ACHN (cell line): ENCODE results near the gene THSD7B.

ENCODE experiments used
- DNase-seq: peaks from one replicate; pipeline ENCODE4 v3.0.0-alpha.2; 2015
- in situ Hi-C: cut with HindIII; loops from 2 replicates; pipeline ENCODE4 v1.10.0; 2017; ENCODE audit warnings: low sequenced_read_pairs, low pct_ligation_motif_present, low pct_unique_long_range_greater_than_20kb

The THSD7B gene

DNA sequence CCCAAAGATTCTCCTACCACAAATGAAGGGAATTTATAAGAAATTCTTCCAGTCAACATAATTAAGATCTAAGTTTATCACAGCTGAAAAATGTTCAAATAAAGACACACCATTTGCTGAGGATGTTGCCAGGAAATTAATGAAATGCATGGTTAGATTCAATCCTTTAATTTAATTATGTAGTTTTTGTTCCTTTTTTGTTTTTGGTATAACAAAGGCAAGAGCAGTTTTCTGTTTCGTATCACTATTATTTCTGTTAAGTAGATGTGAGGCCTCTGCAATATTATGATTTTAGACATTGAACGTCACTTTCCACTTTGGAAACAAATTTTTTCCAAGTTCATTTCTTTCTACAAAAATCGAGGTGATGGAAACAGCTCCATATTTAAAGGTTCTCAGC is 440.0 kb downstream of the THSD7B start:
- in situ Hi-C loops = no loop called here
- DNase-seq = no peak

DNA sequence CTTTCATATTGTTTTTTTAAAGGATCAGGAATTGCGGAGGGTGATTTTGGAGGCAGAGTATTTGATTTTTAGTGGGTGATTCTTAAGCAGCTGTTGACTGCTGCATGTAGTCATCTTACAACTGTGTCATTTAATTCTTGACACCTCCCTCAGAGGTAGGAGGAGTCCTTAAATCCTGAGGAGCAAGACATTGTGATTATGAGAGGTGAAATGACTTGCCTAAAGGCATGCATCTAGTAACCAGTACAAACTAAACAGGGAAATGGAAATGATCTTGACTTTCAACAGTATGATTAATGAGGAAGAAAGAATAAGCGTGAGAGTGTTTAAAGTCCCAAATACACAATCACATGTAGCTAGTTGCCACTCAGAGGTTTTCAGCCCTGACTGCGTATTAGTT is 440.7 kb downstream of the THSD7B start:
- in situ Hi-C loops = no loop called here
- no peak for DNase-seq

DNA sequence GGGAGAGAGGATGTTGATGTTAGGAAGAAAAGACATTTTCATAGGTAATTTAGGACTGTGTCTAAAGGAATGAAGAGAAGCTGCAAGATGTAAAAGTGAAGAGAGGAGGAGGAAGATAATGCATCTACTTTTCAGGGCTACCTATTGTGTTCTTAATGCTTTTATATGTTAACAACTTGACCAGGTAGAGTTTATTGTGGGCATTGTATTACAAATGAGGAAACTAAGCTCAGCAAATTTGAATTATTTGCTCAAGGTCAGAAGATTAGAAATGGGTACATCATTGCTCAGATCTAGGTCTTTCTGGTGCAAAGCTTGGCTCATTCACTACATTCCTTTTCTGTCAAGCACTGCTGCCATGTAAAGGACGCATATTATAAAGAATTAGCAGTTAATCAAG is 441.7 kb downstream of the THSD7B start:
- DNase-seq = no peak
- in situ Hi-C loops = no loop called here

DNA sequence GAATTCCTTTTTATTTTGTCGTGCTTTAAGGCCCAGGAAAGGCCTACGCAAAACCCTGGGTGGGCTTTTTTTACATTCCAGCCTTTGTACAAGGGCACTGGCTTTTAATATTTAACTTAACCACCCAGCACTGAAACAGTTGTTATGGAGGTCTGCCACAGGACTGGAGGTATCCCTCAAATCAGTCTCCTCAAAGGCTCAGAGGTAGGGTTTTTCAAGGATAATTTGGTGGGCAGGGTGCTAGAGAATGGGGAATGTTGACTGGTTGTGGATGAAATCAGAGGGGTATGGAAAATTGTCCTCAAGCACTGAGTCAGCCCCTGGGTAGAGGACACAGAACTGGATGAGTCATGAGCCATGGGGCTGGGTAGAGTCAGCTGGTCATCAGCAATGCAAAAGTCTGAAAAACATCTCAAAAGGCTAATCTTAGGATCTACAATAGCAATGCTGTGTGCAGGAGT is 443.1 kb downstream of the THSD7B start:
- in situ Hi-C loops = no loop called here
- DNase-seq = peak; percentile 38

DNA sequence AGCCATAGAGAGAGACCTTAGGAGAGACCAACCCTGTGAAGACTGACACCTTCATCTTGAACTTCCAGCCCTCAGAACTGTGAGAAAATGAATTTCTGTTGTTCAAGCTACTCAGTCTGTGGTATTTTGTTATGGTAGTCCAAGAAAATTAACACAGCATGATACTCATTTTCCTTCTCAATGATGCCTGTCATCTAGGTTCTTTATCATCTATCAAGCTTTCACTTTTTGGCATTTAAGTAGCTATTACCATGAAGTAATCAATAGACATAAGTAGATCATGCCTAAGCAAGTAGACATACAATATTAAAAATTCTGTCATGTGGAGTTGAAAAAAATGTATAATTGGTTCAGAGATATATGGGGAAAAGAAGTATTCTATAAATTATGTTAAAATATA is 444.7 kb downstream of the THSD7B start:
- in situ Hi-C loops = no loop called here
- DNase-seq = no peak

DNA sequence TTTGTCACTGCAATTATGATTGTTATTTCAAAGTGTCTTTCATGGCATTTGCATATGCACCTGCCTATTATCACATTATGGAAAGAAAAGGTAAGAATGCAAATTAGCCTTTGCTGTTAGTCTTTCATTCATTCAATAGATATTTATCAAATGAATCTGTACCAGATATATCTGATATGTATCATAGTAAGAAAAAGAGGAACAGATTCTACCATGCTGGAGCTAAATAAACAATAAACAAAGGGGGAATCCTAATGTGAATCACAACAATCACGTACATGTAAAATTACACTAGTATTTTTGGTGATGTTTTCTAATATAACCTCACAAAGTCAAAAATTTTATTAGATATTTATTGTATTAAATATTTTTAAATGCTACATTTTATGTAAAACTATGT is 446.4 kb downstream of the THSD7B start:
- DNase-seq = no peak
- in situ Hi-C loops = no loop called here

DNA sequence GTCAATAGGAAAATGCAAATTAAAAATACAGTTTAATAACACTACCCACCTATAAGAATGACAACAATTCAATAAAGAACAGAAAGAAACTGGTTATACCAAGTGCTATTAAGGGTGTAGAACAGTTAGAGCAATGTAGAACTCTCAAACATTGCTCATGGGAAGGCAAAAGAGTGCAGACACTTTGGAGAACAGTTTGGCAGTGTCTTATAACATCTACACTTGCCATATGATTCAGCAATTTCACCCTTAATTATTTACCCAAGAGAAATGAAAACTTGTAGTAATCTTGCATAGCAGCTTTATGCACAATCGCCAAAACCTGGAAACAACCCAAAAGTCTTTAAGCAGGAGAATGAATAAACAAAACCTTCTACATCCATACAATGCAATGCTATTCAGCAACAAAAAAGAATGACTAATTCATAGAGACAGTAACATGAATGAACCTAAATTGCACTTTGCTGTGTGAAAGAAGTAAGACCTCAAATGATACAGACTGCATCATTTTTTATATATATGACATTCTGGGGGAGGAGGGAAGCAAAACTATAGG is 455.2 kb downstream of the THSD7B start:
- DNase-seq = no peak
- in situ Hi-C loops = no loop called here

DNA sequence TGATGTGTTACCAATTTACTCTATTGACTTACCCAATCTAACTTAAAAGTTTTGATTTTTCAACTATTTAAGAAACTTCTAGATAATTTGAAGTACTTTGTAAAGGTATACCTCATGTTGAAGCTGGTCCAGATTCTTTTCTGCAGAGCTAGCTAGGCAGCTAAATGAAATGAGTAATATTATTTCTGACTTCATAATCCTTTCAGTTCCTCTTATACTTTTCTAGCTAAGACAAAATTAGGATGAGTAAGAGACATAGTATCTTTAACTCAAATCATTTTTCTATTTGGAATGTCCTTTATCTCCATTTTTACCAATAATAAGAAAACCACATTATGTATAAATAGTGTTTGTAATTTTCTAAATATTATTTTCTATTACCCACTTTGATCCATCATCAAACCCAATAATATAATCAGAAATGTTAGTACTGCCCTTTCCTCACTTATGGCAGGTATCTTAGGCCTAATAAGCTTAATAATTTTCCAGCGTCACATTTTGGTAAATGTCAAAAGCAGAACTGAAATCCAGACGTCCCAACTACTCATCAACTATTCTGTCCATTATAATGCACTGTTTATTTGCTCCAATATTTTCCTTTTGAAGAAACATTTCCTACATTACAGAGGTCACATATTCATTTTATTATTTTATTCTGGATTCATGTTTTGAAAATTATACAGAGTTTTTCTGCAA is 456.6 kb downstream of the THSD7B start:
- DNase-seq = no peak
- in situ Hi-C loops = no loop called here

DNA sequence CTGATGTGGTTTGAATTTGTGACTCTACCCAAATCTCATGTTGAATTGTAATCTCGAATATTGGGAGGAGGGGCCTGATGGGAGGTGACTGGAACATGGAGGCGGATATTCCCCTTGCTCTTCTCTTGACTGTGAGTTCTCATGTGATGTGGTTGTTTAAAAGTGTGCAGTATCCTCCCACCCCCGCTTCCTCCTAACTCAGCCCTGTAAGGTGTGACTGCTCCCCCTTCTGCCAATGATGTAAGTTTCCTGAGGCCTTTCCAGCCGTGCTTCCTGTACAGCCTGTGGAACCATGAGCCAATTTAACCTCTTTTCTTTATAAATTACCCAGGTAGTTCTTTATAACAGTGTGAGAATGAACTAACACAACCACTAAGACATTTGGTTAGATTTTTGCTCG is 458.4 kb downstream of the THSD7B start:
- in situ Hi-C loops = no loop called here
- DNase-seq = no peak

DNA sequence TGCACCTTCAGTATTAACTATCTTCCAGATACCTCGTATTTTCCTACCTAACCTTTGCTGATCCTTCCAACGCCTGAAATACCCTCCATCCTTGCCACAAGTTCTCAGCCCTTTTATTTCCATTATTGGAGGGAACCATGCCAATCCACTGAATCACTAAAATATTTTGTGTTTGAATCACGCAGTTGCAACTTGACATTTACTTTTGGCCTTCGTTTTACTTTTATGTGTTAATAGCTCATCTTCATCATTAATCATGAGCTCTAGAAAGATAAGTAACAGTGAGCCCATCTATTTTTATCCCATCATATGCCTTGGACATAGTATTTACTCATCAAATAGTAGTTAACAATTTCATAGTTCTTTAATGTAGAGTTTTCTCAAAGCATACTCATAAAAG is 463.2 kb downstream of the THSD7B start:
- in situ Hi-C loops = no loop called here
- peak; percentile 77 for DNase-seq

DNA sequence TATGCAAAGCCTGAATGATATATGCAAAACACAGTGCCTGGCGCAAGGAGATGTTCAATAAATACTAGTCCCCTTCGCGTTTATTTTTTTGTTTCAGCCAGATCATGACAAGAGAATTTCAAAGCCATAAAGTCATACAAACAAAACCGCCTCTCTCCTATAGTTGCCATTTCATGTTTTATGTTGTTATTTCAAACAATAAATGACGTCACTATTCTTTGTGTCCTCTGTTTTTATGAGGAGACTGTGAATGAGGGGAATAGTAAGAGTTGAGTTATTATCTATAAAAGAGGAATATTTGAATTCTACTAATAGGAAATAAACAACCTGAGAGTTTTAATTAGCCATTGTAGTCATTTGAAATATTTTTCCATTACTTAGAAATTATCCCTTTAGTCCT is 464.5 kb downstream of the THSD7B start:
- in situ Hi-C loops = no loop called here
- no peak for DNase-seq

DNA sequence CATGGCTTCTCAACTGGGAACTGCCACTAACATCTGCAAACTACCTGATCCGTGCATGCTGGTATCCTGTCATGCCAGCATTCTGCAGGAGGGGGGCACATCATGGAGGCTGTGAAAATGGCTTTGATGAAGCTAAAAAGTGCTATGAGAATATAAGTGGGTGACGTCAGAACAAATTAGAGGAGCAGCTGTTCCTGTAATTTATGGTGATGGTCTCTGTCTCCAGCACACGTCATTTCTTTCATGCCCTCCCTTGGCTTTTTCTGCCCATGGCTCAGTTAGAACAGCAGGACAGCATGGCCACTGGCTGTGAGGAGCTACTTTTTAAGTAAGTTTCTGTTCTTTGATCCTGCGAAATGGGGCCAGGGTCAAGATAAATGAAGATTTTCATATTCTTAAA is 466.3 kb downstream of the THSD7B start:
- DNase-seq = no peak
- in situ Hi-C loops = no loop called here

DNA sequence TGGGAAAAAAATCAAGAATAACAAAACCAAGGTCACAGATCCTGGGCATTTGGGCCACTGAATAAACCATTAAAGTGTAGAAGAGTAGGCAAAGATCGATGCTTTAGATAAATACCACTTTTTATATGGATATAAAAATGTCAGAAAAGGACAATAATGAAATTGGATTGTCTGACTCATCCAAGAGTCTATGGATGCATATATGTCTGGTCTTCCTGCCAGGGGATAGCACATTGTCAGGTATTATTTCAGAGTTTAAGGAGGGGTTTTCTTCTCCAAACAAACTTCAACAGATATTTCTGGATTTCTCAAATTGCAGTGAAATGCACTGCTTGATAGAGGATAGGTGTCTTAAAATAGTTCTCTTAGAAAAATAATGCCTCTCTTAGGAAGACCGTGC is 466.7 kb downstream of the THSD7B start:
- no peak for DNase-seq
- in situ Hi-C loops = no loop called here

DNA sequence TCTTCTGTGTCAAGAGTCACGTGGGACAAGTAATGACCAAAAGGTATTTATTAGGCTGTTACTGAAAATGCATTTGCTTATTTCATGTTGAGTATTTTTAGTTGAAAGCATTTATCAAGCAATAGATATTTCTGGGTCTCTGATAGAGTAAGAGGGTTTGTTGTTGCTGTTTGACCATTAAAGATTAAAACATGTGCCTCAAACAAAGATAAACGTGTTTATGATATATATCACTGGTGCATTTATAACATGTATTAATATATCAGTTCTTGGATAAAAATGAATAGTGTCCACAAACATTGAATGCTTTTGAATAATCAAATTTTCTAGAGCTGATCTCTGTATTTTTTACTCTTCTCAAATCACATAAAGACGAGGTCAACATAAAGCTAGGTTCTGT is 467.7 kb downstream of the THSD7B start:
- no peak for DNase-seq

DNA sequence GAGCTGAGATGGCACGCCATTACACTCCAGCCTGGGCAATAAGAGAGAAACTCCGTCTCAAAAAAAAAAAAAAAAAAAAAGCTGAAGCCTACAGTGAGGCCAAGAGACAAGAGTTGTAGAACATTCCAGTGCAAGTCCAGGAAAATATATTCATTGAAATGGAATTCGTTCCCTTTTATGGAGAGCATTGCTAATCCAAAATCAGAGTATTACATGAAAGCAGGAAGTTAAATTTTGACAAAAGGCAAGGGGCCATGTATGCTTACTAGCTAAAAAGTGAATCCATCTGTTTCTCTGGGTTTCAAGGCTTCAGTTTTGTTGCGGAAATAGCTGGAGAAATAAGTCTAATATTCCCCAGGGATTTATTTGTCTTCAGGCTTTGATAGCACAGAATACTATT is 471.7 kb downstream of the THSD7B start:
- no peak for DNase-seq
- in situ Hi-C loops = no loop called here

More for the DNA sequence above, 467.7 kb downstream of the THSD7B start:
- in situ Hi-C loops = no loop called here

DNA sequence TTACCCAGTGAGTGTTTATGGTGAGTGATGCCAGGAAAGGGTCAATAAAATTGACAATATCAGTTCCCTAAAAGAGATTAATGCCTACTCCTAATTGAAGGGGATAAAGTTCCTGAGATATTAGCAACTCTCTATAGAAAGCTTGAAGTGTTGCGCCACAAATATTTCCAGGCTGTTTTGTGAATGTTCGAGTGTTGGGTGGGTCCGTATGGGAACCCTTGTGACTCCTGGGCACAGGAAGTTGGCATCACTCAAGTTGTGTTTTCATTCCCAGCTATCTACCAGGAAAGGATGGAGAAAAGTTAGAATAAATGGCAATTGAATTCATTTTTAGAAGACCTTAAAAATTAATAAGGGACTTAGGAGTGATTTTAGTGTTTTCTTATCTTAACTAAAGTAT is 472.7 kb downstream of the THSD7B start:
- in situ Hi-C loops = no loop called here

DNA sequence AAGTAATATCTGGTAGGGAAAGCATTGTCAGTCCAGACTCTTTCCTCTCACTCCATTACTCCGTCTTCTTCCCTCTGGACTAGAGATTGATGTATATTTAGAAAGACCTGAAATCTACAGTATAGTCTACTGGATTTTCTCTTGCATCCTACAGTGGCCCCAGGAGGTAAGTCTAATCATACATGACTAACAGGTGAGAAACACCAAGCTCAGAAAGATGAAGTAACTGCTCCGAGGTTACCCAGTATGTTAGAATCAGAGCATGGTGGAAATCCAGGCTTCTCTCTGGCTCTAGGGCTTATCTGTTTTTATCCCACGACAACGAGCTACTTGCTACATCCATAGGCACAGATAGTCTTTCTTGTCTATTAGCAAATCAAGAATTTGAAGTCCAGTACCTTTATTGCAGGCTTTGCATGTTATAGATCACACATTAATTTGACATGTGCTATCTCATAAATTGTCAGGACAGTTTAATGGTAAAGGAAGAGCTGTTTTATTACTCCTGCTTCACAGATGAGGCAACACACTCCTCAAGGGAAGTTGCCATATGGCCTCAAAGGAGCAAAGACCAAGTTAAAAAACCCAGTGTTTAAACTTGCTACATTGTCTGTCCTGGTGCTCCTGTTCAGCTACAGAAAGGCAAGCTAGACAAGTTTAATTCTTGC is 484.3 kb downstream of the THSD7B start:
- DNase-seq = no peak
- in situ Hi-C loops = no loop called here

More for the DNA sequence above, 472.7 kb downstream of the THSD7B start:
- DNase-seq = no peak

DNA sequence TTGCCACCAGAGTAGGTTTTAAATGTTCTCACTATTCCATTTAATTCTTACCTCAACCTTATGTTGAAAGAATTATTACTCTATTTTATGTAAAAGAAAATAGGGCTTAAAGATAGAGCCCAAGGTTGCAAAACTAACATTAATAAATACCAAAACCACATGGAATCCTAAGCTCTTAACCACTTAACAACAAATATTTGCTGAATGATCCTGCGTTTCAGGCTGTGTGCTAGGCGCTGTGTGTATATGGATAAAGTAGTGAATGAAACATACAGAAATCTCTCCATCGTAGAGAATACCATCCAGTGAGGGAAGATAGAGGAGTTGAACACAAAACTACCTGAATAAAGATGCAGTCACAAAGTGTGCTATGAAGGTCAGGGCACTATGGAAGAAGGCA is 485.1 kb downstream of the THSD7B start:
- in situ Hi-C loops = no loop called here
- DNase-seq = no peak

DNA sequence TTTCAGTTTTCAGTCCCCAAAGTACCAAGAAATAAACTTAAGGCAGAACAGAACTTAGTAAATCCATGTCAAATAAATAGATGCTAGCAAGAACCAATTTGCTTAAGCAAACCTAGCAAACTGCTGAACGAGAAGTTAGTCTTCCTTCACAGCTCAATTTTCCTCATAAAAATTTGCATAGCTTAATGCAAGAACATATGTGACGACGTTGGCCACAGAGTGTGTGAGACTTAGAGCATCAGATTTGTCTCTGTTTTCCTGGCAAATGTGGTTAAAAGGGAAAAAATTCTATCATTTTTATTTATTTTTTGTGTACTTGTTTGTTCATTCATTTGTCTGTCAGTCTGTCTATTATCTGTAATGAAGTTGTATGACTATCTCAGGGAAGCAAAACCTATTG is 485.7 kb downstream of the THSD7B start:
- no peak for DNase-seq
- in situ Hi-C loops = no loop called here

DNA sequence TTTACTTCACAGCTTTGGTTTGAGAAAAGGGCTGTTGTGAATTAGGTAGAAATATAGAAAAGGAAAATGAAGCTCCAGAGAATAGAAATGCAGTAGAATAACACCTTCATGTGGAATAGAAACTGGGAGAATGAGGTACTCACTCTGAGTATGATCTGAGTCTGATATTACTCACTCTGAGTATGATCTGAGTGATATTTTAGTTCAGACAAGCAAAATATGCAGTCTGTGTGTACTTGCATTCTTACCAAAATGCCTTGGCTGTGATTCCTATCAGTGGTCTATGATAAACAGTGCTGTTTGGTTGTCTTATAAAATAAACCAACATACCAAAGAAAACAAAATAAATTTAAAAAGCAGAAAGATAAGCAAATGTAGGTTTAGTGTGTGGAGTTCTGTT is 487.6 kb downstream of the THSD7B start:
- in situ Hi-C loops = no loop called here
- DNase-seq = no peak
